Cerebellar cortex (tissue), 1 donor: ENCODE data around the gene DUSP7.
"Not testable (repeated sequence)": the region's sequence is repeated elsewhere in the genome, so short reads cannot be mapped to it uniquely, and the experiment has no call there.

Experiments used
- DNase-seq: peaks from one replicate; pipeline ENCODE4 v3.0.0-alpha.2; 2015; ENCODE audit warnings: low spot score

Gene DUSP7

GRCh38 chr3:52049503-52049902 lies 6.9 kb downstream of the DUSP7 start:
- DNase-seq = no peak

DNA sequence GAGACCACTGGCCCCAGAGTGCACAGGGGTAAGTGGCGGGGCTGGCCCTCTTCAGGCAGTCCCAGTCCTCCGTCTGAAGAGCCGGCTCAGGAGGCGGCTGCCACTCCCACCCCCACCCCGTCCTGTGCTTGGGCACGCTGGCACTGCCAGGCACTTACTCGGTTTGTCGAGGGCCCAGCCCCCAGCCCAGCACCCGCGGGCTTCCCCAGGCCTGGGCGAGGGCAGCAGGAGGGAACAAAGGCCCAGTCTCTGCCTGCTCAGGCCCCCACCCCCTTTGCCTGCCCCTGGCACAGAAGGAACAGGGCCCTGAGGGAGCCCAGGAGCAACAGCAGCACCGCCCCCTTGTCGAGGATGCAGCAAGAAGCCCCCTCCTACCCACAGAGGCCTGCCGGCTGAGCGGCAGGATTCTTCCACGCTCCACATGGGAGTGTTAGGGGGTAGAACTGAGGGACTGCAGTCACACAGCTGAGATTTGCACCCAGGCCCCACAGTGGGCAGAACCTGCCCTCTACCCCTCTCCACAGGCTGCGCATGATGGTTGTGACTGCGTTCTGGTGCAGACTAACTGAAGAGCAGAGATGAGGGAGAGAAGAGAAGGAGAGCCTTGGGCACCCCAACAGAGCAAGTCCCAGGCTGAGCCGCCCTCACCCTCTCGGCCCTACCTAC lies 8.9 kb downstream of the DUSP7 start:
- no peak for DNase-seq

DNA sequence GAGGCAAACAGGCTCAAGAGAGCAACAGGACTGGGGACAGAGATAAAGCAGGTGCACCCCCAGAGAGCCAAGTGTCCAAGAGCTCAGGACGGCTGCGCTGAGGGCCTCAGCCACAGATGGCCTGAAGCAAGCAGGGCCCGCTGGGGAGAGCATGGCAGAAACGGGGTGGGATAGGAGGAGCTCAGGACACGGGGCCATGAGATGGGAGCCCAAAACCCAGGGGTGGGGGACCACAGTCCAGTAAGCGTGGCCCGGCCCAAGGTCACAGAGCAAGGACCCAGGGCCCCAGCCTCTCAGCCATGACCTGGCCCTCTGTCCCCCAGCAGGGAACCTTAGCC lies 9.5 kb downstream of the DUSP7 start:
- DNase-seq = no peak

GRCh38 chr3:52046186-52046901 lies 10.0 kb downstream of the DUSP7 start:
- no peak for DNase-seq

- DNase-seq = no peak
Observed at GRCh38 chr3:52044869-52045619, 11.3 kb downstream of the DUSP7 start.

DNA sequence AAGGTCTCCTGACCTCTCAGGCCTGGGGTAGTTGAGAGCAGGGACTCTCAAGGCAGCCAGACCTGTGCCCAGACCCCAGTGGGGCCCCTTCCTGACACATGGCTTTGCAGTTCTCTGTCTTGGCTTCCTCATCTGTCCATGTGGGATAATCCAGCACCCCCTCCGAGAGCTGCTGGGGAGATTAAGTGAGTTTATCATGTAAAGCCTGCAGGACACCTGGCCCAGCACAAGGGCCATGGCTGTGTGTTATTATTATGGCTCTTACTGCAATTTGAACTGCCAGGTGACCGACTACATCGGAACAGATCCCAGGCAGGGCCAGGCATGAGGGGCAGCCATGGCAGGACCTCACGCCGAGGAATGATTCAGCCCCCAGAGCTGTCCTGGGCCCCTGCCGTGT lies 12.6 kb downstream of the DUSP7 start:
- DNase-seq = peak; percentile 56

- not testable (repeated sequence) for DNase-seq
Observed at GRCh38 chr3:52043039-52043438, 13.3 kb downstream of the DUSP7 start.

DNA sequence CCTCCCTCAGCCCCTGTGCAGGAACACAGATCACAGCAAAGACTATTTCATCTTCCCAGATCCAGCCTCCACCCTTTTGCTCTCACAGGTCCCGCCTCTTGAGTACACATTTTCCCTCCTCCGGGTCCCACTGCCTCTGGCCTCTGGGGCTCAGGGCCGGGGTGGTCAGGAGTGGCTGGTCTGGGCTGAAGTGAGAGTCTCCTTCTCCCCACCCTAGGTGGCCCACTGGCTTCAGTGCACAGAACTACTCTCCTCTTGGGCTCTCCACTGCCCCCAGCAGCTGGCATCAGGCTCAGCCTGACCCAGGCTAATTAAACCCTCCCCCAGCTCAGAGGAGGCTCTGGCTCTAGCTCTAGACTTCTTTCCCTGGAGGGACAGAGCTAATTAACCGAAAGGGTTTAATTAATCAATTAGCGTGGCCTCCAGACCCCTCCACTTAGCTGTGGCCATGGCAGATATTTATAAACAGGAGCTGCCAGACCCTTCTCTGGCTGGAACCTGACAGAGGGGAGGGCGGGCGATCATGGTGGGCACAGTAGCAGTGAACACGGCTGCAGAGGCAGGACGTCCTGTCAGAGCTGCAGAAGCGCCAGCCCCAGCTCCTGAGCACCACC lies 15.1 kb downstream of the DUSP7 start:
- DNase-seq = no peak

- no peak for DNase-seq
Observed at GRCh38 chr3:52040600-52040999, 15.8 kb downstream of the DUSP7 start.

DNA sequence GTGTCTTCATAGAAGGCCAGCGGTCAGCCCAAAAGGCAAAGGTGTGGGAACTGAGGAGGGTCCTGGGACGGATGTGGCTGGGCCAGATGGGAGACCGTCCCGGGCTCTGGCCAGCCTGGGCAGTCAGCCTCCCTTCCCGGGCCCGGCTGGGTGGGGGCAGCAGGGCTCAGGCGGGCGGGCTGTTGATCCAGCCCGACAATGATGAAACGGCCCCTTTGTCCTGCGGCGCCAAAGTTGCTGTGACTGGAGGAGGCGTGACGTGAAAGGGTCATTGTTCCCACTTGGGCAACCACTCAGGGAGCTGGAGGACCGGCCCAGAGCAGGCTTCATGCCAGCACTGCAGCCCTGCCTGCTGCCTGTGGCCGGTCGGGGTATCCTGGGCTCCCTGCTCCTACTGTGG lies 16.5 kb downstream of the DUSP7 start:
- peak; percentile 56 for DNase-seq

DNA sequence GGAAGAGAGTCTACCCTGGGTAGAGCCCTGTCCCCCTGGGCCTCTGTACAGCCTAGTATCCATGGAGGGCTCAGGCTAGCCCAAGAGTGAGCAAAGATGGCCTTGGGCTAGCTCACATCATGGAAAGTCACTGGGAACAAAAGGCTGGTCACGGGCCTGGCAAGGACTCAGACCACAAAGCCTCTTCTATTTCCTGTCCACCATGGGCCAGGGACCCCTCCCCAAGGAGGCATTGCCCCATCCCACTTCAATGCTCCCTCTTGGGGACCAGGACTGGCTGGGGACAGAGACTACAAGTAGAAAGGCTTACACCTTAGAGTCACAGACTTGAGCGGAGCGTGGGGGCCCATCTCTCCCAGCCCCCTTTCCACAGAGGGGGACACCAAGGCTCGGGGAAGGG lies 16.9 kb downstream of the DUSP7 start:
- DNase-seq = no peak

DNA sequence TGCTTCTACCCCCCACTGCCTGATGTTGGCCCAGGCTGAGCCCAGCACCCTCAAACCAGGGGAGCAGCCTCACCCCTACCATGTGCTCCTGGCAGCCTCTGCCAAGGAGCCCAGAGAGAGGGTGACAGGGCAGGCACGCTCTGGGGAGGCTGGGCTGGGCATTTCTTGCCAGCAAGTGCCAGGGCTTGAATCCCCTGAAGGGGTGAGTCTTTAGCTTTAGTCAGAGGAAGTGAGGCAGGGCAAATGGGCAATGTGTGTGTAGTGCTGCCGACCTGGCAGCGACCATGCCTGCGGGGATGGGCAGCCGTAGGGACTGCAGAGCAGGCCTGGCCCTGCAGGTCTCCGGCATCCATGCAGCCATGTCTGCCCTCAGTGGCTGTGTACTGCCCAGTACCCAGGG lies 18.1 kb downstream of the DUSP7 start:
- DNase-seq = no peak

DNA sequence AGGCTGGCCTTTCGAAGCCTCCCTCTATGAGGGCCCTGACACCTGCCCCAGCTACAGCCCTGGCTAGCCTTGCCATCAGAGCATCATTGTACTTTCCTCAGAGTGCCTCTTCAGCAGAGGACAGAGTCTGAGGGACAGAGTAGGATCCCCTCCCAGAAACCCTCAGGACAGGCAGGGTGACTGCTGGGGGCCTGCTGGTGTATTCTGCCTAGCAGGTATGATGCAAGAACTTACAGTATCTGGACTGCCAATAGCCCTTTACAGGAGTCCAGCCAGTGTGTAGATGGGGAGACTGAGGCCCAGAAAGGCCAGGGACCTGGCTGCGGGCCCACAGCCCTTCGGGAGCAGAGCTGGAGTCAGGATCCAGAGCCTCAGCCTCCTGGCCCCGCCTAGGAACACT lies 19.1 kb downstream of the DUSP7 start:
- no peak for DNase-seq

DNA sequence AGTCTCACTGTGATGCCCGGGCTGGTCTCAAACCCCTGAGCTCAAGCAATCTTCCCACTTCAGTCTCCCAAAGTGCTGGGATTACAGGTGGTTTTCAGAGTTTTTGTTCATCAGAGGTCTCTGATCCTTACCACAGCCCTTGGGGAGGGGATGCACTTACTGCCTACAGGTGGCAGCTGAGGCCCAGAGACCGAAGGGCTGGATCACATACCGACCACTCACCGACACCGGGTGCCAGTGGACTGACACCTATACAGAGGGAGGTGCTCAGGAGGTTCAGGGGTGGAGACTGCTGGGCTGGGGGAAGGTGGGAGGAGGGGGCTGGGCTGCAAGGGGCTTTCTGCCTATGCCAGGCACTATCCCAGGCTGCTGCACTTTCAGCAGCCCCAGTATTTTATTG lies 19.5 kb downstream of the DUSP7 start:
- no peak for DNase-seq

- DNase-seq = peak; percentile 75
Observed at GRCh38 chr3:52036222-52036694, 20.1 kb downstream of the DUSP7 start.

- no peak for DNase-seq
Observed at GRCh38 chr3:52034651-52035050, 21.7 kb downstream of the DUSP7 start.

DNA sequence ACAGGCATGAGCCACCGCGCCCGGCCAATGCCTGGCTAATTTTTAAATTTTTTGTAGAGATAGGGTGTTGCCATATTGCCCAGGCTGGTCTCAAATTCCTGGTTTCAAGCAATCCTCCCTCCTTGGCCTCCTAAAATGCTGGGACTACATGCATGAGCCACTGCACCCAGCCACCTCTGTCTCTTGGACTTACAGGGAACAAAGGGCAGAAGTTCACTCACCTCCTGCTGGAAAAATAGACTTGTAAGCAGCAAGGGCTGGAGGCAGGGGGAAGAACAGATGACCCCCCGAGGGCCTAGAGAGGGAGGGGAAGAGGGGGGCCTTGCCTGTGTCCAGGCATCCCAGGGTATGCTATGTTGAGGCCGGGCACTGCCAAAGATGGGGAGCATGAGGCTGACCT lies 22.2 kb downstream of the DUSP7 start:
- no peak for DNase-seq

DNA sequence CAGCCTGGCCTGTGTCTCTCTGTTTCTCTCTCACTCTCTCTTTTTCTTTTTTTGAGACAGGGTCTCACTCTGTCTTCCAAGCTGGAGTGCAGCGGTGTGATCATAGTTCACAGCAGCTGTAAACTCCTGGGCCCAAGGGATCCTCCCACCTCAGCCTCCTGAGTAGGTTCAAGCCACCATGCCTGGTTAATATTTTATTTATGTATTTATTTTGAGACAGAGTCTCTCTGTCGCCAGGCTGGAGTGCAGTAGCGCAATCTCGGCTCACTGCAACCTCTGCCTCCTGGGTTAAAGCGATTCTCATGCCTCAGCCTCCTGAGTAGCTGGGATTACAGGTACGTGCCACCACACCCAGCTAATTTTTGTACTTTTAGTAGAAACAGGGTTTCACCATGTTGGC lies 22.6 kb downstream of the DUSP7 start:
- DNase-seq = not testable (repeated sequence)

GRCh38 chr3:52032702-52033408 lies 23.5 kb downstream of the DUSP7 start:
- no peak for DNase-seq

GRCh38 chr3:52031896-52032295 lies 24.5 kb downstream of the DUSP7 start:
- no peak for DNase-seq

DNA sequence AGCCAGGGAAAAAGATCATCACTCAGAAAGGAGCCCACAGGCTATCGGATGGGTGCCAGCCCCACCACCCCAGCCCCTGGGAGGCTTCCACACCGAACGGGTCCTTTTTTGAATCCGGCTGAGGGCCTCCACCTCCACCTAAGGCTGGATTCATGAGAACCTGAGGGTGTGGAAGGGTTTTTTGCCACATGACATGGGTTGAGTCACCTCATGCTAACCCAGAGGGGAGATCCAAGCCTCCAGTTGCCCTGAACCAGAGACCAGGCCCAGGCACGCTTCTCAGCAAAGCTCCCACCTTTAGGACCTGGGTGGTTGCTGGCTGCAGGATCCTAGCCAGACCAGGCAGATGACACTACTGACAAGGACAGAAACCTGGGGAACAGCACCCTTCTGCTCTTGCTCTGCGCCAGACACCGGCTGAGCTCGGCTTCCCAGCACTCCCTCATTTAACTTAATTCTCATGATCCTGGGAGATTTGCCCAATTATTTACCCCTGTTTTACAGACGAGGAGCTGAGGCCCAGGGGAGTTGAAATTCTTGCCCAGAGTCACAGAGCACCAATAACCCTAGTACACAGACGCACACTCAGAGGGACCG lies 25.6 kb downstream of the DUSP7 start:
- DNase-seq = no peak

- DNase-seq = no peak
Observed at GRCh38 chr3:52029535-52029934, 26.8 kb downstream of the DUSP7 start.
